Astrocyte (in vitro differentiated cells and primary cell): ENCODE measurements around the gene COMMD3. TPM values are rescaled to one million over a fixed set of nuclear protein-coding genes. Genes with fewer than 3 reads are reported as not detected.

Source experiments
- DNase-seq: peaks from one replicate; pipeline ENCODE4 v3.0.0-alpha.2; 2010; ENCODE audit warnings: low read depth
- FAIRE-seq: peaks from 2 replicates; lab custom pipeline; 2011; peaks lifted over from hg19 to GRCh38; lab: Jason Lieb, UNC
- H2AFZ ChIP-seq: 2 replicates; pipeline ENCODE4 v1.6.0; 2012; ENCODE audit warnings: low read depth, low read length, inconsistent platforms
- H3K27ac ChIP-seq: 2 replicates; pipeline ENCODE4 v1.5.1; 2011; ENCODE audit warnings: low read depth, low read length, inconsistent platforms
- H3K27me3 ChIP-seq: 2 replicates; pipeline ENCODE4 v1.6.0; 2011; ENCODE audit warnings: low read length, inconsistent platforms; ENCODE audit not compliant: insufficient read depth
- H3K36me3 ChIP-seq: 2 replicates; pipeline ENCODE4 v1.5.1; 2011; ENCODE audit warnings: low read length, inconsistent platforms; ENCODE audit not compliant: insufficient read depth
- H3K4me1 ChIP-seq: 2 replicates; pipeline ENCODE4 v1.5.1; 2011; ENCODE audit warnings: low read length, inconsistent platforms; ENCODE audit not compliant: insufficient read depth
- H3K4me2 ChIP-seq: 2 replicates; pipeline ENCODE4 v1.6.0; 2012; ENCODE audit warnings: low read length, inconsistent platforms
- H3K4me3 ChIP-seq: 2 replicates; pipeline ENCODE4 v1.5.1; 2011; ENCODE audit warnings: low read depth, mild to moderate bottlenecking, low read length, inconsistent platforms; ENCODE audit not compliant: insufficient read depth
- H3K79me2 ChIP-seq: 2 replicates; pipeline ENCODE4 v1.6.0; 2012; ENCODE audit warnings: mild to moderate bottlenecking, low read length, inconsistent platforms; ENCODE audit not compliant: insufficient read depth
- H3K9ac ChIP-seq: 2 replicates; pipeline ENCODE4 v1.6.0; 2012; ENCODE audit warnings: mild to moderate bottlenecking, low read length, inconsistent platforms
- H3K9me3 ChIP-seq: 2 replicates; pipeline ENCODE4 v1.5.1; 2012; ENCODE audit warnings: low read depth, mild to moderate bottlenecking, low read length, inconsistent platforms; ENCODE audit not compliant: insufficient read depth
- H4K20me1 ChIP-seq: 2 replicates; pipeline ENCODE4 v1.6.0; 2012; ENCODE audit warnings: low read length, inconsistent platforms; ENCODE audit not compliant: insufficient read depth
- H3K27ac Mint-ChIP-seq: one replicate; pipeline ENCODE4 v1.8.0; 2021; ENCODE audit warnings: mild to moderate bottlenecking, mixed read lengths; ENCODE audit not compliant: unreplicated experiment
- H3K27me3 Mint-ChIP-seq: one replicate; pipeline ENCODE4 v1.8.0; 2021; ENCODE audit warnings: low read depth, mixed read lengths; ENCODE audit not compliant: unreplicated experiment
- H3K36me3 Mint-ChIP-seq: one replicate; pipeline ENCODE4 v1.8.0; 2021; ENCODE audit warnings: low read depth, mixed read lengths; ENCODE audit not compliant: unreplicated experiment
- H3K4me1 Mint-ChIP-seq: one replicate; pipeline ENCODE4 v1.8.0; 2021; ENCODE audit warnings: low read depth, mixed read lengths; ENCODE audit not compliant: unreplicated experiment
- H3K4me3 Mint-ChIP-seq: one replicate; pipeline ENCODE4 v1.8.0; 2021; ENCODE audit warnings: mild to moderate bottlenecking, moderate library complexity, mixed read lengths; ENCODE audit not compliant: unreplicated experiment
- H3K9me3 Mint-ChIP-seq: one replicate; pipeline ENCODE4 v1.8.0; 2021; ENCODE audit warnings: mild to moderate bottlenecking, mixed read lengths; ENCODE audit not compliant: unreplicated experiment
- EZH2 ChIP-seq: IDR thresholded peaks from 2 replicates; pipeline ENCODE4 v1.6.1; 2012; ENCODE audit warnings: mild to moderate bottlenecking, low read length, inconsistent platforms; ENCODE audit not compliant: insufficient read depth
- total RNA-seq: library from RNA; stranded (reverse); gene quantifications from 2 replicates; pipeline ENCODE4 v1.2.1, GENCODE V29; 2021
- TF ChIP-seq, protein P1 (sequence below): IDR thresholded peaks from 2 replicates; pipeline ENCODE4 v1.5.1; 2011; ENCODE audit warnings: low read depth, mild to moderate bottlenecking, inconsistent platforms, low read length, moderate library complexity; ENCODE audit not compliant: insufficient read depth

The COMMD3 gene
- total RNA-seq, 1 donor from 2014 or later, result 28.8 TPM

DNA sequence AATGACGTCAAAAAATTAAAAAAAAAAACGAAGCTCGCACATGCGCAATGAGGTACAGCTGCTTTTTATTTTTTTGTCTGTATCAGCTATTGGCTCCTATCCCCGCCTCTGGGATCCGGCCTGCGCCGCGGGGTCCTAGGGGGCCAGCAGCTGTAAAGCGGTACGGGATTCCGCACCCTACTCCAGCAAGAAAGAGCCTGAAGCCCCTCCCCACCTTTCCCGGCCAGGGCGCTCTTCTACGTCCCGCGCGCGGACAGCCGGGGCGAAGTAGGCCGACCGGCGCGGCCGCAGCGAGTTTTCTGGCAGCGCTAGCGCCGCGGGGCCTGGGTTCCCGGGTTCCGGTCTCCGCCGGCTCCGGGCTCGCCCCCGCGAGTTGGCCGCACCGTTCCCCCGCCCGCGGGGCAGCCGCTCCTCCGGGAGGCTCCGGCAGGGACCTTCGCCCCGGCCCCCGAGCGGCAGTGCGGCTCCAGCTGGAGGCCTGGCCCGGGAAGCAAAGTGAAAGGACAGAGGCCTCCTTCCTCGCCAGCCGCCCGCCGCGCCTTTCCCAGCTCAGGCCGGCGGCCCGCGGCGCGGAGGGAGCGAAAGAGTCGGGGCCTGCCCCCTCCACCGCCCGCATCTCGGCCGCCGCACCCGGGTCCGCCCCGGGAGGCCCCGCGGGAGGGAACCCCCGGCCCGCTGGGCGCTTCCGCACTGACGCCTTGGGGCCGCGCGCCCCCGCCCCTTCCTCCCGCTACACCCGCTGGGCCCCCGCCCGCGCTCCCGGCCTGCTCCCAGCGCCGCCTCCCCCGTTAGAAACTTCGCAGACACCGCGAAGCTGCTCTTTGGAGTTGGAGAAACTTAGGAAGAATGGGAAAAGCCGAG, 24.4 kb downstream of the COMMD3 start:
- H3K9me3 Mint-ChIP-seq, result peaks cover 9% of the 10 kb centered on the region
- H3K36me3 Mint-ChIP-seq, result no peaks in the 10 kb centered on the region
- Histone ChIP-seq H3K9ac (peak overlapping the region; percentile 89), H3K27me3 (peaks cover 84% of the 10 kb centered on the region), H2AFZ (peak overlapping the region; percentile 87), H4K20me1 (no peaks in the 10 kb centered on the region), H3K4me2 (peak overlapping the region; percentile 90), H3K4me3 (peak overlapping the region; percentile 76), H3K36me3 (no peaks in the 10 kb centered on the region), H3K79me2 (no peaks in the 10 kb centered on the region), H3K4me1 (peaks cover 14% of the 10 kb centered on the region), H3K27ac (peak overlapping the region; percentile 78), H3K9me3 (peaks cover 8% of the 10 kb centered on the region)
- H3K4me3 Mint-ChIP-seq, result peak overlapping the region; percentile 93
- FAIRE-seq (no peak), DNase-seq (peak; percentile 58)
- H3K4me1 Mint-ChIP-seq, result peaks cover 3% of the 10 kb centered on the region
- peaks cover 70% of the 10 kb centered on the region for H3K27me3 Mint-ChIP-seq
- peak overlapping the region; percentile 92 for H3K27ac Mint-ChIP-seq
- TF ChIP-seq EZH2, result no peak
- TF ChIP-seq, protein P1, sequence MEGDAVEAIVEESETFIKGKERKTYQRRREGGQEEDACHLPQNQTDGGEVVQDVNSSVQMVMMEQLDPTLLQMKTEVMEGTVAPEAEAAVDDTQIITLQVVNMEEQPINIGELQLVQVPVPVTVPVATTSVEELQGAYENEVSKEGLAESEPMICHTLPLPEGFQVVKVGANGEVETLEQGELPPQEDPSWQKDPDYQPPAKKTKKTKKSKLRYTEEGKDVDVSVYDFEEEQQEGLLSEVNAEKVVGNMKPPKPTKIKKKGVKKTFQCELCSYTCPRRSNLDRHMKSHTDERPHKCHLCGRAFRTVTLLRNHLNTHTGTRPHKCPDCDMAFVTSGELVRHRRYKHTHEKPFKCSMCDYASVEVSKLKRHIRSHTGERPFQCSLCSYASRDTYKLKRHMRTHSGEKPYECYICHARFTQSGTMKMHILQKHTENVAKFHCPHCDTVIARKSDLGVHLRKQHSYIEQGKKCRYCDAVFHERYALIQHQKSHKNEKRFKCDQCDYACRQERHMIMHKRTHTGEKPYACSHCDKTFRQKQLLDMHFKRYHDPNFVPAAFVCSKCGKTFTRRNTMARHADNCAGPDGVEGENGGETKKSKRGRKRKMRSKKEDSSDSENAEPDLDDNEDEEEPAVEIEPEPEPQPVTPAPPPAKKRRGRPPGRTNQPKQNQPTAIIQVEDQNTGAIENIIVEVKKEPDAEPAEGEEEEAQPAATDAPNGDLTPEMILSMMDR, result no peak

DNA sequence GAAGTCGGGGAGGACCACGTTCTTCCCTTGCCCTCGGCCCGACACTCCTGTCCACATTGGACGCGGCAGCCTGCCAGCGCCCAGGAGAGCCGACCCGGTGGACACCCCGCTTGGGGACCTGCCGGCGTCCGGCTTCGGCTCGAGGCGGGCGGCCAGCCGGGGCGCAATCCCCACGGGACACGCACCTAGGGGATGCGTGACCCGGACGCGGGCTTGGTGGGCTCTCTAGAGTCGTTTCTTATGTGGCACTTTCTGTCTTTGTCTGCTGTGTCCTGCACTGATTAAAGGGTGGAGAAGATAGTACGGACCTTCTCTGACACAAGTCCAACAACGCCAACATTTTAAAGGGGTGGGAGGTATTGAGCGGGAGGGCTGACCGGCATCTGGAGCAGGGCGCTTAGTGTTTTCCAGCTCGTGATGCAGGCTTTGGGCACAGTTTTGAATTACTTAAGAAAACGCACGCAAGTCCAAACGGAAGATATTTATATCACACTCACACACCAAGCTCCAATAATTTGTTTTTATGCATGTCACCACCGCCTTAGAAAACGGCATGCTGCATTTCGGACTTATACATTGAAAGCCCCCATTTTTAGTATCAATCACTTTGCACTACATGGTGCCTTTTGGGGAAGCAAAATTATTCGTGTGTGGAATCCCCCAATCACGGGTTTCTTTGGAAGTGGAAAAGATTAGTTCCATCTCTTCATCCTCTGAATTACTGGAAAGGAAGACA, 25.2 kb downstream of the COMMD3 start:
- FAIRE-seq, result no peak
- no peak overlapping the region for H3K27ac ChIP-seq
- peak overlapping the region; percentile 87 for H2AFZ ChIP-seq

More for the DNA sequence above, 25.2 kb downstream of the COMMD3 start:
- Mint-ChIP-seq H3K4me1 (peaks cover 3% of the 10 kb centered on the region), H3K27me3 (peaks cover 76% of the 10 kb centered on the region), H3K27ac (peak overlapping the region; percentile 48), H3K36me3 (peaks cover 4% of the 10 kb centered on the region), H3K9me3 (peaks cover 16% of the 10 kb centered on the region), H3K4me3 (peak overlapping the region; percentile 79)
- Histone ChIP-seq H3K9me3 (peaks cover 4% of the 10 kb centered on the region), H3K36me3 (no peaks in the 10 kb centered on the region), H3K4me2 (peak overlapping the region; percentile 90), H3K9ac (peak overlapping the region; percentile 89), H3K27me3 (peaks cover 84% of the 10 kb centered on the region), H3K4me3 (peak overlapping the region; percentile 76), H3K79me2 (no peaks in the 10 kb centered on the region), H4K20me1 (no peaks in the 10 kb centered on the region), H3K4me1 (peaks cover 11% of the 10 kb centered on the region)
- DNase-seq, result peak; percentile 16
- TF ChIP-seq, protein P1, result no peak
- peak; percentile 68 for TF ChIP-seq EZH2
